GM10248 (cell line): ENCODE measurements around the gene C9orf85.

Experiments
- CTCF ChIA-PET: fragments of 300-600 bp; sonication (Branson Sonifier 250); formaldehyde crosslinking; extraction: SDS; loops from one replicate; lab custom pipeline; 2021; ENCODE audit warnings: antibody characterized with exemption; lab: Yijun Ruan, JAX
- POLR2A ChIA-PET: fragments of 350-650 bp; sonication (Branson Sonifier 250); formaldehyde crosslinking; extraction: SDS; loops from one replicate; lab custom pipeline; 2020; ENCODE audit warnings: antibody characterized with exemption; lab: Yijun Ruan, JAX
- DNase-seq: peaks from one replicate; pipeline ENCODE4 v3.0.0; 2012; ENCODE audit errors: extremely low spot score
- CTCF ChIP-seq: IDR thresholded peaks from 2 replicates; pipeline ENCODE4 v1.5.1; 2012; ENCODE audit warnings: mild to moderate bottlenecking, low read depth; ENCODE audit errors: extremely low read depth, missing control alignments, control extremely low read depth

The C9orf85 gene

GRCh38 chr9:71901695-71902597 lies 9.5 kb upstream of the C9orf85 start:
- DNase-seq = no peak
- ChIA-PET POLR2A (interaction anchor here (2.3 kb wide), 1 partner anchor 9 kb away, joined by 8 read pairs; the partner anchor contains the start of genes ABHD17B and C9orf85), CTCF (interaction anchor here (1.0 to 1.4 kb wide), 2 partner anchors 12 to 14 kb away, joined by 3 to 4 read pairs; no protein-coding TSS in a partner anchor)
- no peak for TF ChIP-seq CTCF

GRCh38 chr9:71904076-71904475 lies 7.4 kb upstream of the C9orf85 start:
- CTCF ChIA-PET = interaction anchor here (1.1 to 2.2 kb wide), 4 partner anchors 9 to 16 kb away, joined by 3 to 5 read pairs (median 5); no protein-coding TSS in a partner anchor

DNA sequence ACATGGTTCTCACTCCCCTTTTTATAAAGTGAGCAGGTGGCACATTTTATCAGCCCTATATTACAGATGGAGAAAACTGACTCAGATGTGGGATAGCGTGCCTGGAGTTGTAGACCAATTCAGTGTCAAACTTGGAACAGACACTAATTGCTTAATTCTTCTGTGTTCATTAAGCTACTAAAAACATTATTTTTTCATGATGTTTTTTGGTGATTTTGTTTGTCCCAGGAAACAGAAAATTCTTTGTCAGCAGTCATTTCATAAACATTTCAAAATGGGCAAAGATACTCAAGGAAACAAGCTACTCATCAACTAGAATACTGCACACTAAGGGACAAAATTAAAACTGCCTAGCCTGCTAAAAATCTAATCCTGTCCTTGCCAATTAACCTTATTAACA lies 2.6 kb upstream of the C9orf85 start:
- CTCF ChIA-PET = interaction anchor here (0.9 kb wide), 1 partner anchor 17 kb away, joined by 3 read pairs; no protein-coding TSS in a partner anchor
- no peak for DNase-seq
- TF ChIP-seq CTCF = no peak
- POLR2A ChIA-PET = no interaction called here

More at GRCh38 chr9:71904076-71904475, 7.4 kb upstream of the C9orf85 start:
- POLR2A ChIA-PET = no interaction called here
- no peak for DNase-seq
- no peak for TF ChIP-seq CTCF

GRCh38 chr9:71909887-71910649 lies 1.4 kb upstream of the C9orf85 start:
- no peak for TF ChIP-seq CTCF

GRCh38 chr9:71910650-71911060 lies 784 bp upstream of the C9orf85 start:
- CTCF ChIA-PET = interaction anchor here (1.5 to 2.8 kb wide), 4 partner anchors 10 to 47 kb away, joined by 3 to 9 read pairs (median 6); no protein-coding TSS in a partner anchor
- peak; percentile 40 for DNase-seq
- POLR2A ChIA-PET = interaction anchor here (0.6 to 1.5 kb wide), 6 partner anchors 9 to 455 kb away, joined by 3 to 9 read pairs (median 5); partner anchors contain the start of gene ZFAND5
- no peak for TF ChIP-seq CTCF

More at GRCh38 chr9:71909887-71910649, 1.4 kb upstream of the C9orf85 start:
- ChIA-PET POLR2A (no interaction called here), CTCF (interaction anchor here (2.8 kb wide), 1 partner anchor 12 kb away, joined by 9 read pairs; no protein-coding TSS in a partner anchor)
- peak; percentile 36 for DNase-seq
